Naive thymus-derived CD4-positive, alpha-beta T cell (primary cell): Measurements from ENCODE around the gene SLC5A9. TPM values are rescaled to one million over a fixed set of nuclear protein-coding genes. Genes with fewer than 3 reads are reported as not detected.

Source experiments
- polyA plus RNA-seq, 2 donors: library from polyadenylated mRNA; unstranded; fragments of 300-500 nt; fragmentation: Illumina TruSeq; gene quantifications; one replicate each; pipeline ENCODE4 v1.2.3, GENCODE V29; 2021
- total RNA-seq, 6 experiments: library from RNA in 5 of 6; stranded (reverse) in 5 of 6; gene quantifications; 1 replicate in 5 of 6; 2 replicates in 1 of 6; pipeline ENCODE4 v1.2.3 and lab custom pipeline; 2021 to 2026

The SLC5A9 gene
- total and polyA plus RNA-seq, 7 experiments from 2014 or later: not detected

Other genes with a start within 250 kb of the SLC5A9 start
- gene TRABD2B, start 225.3 kb upstream of the SLC5A9 start, total RNA-seq: not detected
- gene TRABD2B, start 225.3 kb upstream of the SLC5A9 start, polyA plus RNA-seq: not detected
- 10 to 100 TPM in 1 of 5 experiments, 1 to 10 TPM in 4; 1.0 to 11.2 (median 5.4) TPM for gene SPATA6, start 249.5 kb downstream of the SLC5A9 start, total RNA-seq
- 1 to 10 TPM; 2.4 TPM for gene SPATA6, start 249.5 kb downstream of the SLC5A9 start, polyA plus RNA-seq